Skeletal muscle satellite cell (primary cell): ENCODE data around the gene RFC2. TPM values are rescaled to one million over a fixed set of nuclear protein-coding genes. Genes with fewer than 3 reads are reported as not detected.

Source experiments
- H3K27me3 ChIP-seq: 2 replicates; pipeline ENCODE4 v1.7.0; 2013; ENCODE audit warnings: low read length; ENCODE audit not compliant: control insufficient read depth, insufficient read depth
- H3K36me3 ChIP-seq: 2 replicates; pipeline ENCODE4 v1.7.0; 2013; ENCODE audit warnings: mild to moderate bottlenecking, control low read depth, low read length; ENCODE audit not compliant: insufficient read depth
- H3K4me1 ChIP-seq: 2 replicates; pipeline ENCODE4 v1.7.0; 2013; ENCODE audit warnings: low read length; ENCODE audit not compliant: control insufficient read depth, insufficient read depth
- H3K4me2 ChIP-seq: 2 replicates; pipeline ENCODE4 v1.7.0; 2013; ENCODE audit warnings: mild to moderate bottlenecking, low read length
- H3K4me3 ChIP-seq: 2 replicates; pipeline ENCODE4 v1.7.0; 2013; ENCODE audit warnings: low read length
- H3K9ac ChIP-seq: 2 replicates; pipeline ENCODE4 v1.7.0; 2013; ENCODE audit warnings: mild to moderate bottlenecking, low read depth, low read length, moderate library complexity
- H3K9me3 ChIP-seq: replicated peaks from 2 replicates; pipeline ENCODE4 v1.7.0; 2013; ENCODE audit warnings: mild to moderate bottlenecking, control low read depth, low read length
- total RNA-seq: library from RNA; depleted of rRNA; stranded (reverse); fragments of >200 nt; gene quantifications from 2 replicates; pipeline ENCODE4 v1.2.3, GENCODE V29; 2012; rRNA removed

The RFC2 gene
- total RNA-seq, result 23.6 and 26.6 TPM in 2 replicates

- Histone ChIP-seq H3K4me1 (peaks cover 19% of the 10 kb centered on the region), H3K4me2 (peak within 1 kb of the TSS; percentile 90), H3K9me3 (no peaks in the 10 kb centered on the region), H3K9ac (peak within 1 kb of the TSS; percentile 97), H3K4me3 (peak within 1 kb of the TSS; percentile 98), H3K27me3 (no peaks in the 10 kb centered on the region), H3K36me3 (peaks cover 16% of the 10 kb centered on the region)
These were observed at the start of gene RFC2 for GRCh38 chr7:74254129-74254857. TSS of gene RFC2 (minus strand) at chr7:74254399. CDS start at chr7:74254383, 16 bp downstream.

- no peaks in the 10 kb centered on the region for H3K9me3 ChIP-seq
- H3K9ac ChIP-seq, result no peak overlapping the region
- H3K4me1 ChIP-seq, result peaks cover 31% of the 10 kb centered on the region
- H3K27me3 ChIP-seq, result no peaks in the 10 kb centered on the region
- no peak overlapping the region for H3K4me3 ChIP-seq
- no peaks in the 10 kb centered on the region for H3K36me3 ChIP-seq
- peak overlapping the region; percentile 13 for H3K4me2 ChIP-seq
These were observed 48.6 kb upstream of the RFC2 start for GRCh38 chr7:74302745-74303221.

- no peaks in the 10 kb centered on the region for H3K27me3 ChIP-seq
- no peaks in the 10 kb centered on the region for H3K36me3 ChIP-seq
- no peaks in the 10 kb centered on the region for H3K9me3 ChIP-seq
- no peak overlapping the region for H3K4me3 ChIP-seq
- H3K9ac ChIP-seq, result no peak overlapping the region
- H3K4me2 ChIP-seq, result no peak overlapping the region
- peaks cover 17% of the 10 kb centered on the region for H3K4me1 ChIP-seq
These were observed 46.7 kb upstream of the RFC2 start for GRCh38 chr7:74300926-74301325.

- no peak overlapping the region for H3K4me2 ChIP-seq
- H3K4me1 ChIP-seq, result peaks cover 14% of the 10 kb centered on the region
- no peaks in the 10 kb centered on the region for H3K9me3 ChIP-seq
- no peaks in the 10 kb centered on the region for H3K27me3 ChIP-seq
- no peak overlapping the region for H3K9ac ChIP-seq
- no peaks in the 10 kb centered on the region for H3K36me3 ChIP-seq
- no peak overlapping the region for H3K4me3 ChIP-seq
These were observed 45.2 kb upstream of the RFC2 start for GRCh38 chr7:74299401-74299800.

- peaks cover 8% of the 10 kb centered on the region for H3K4me1 ChIP-seq
These were observed 43.5 kb upstream of the RFC2 start for GRCh38 chr7:74297516-74298233.

GRCh38 chr7:74294191-74294998 is 40.2 kb upstream of the RFC2 start:
- no peak overlapping the region for H3K4me3 ChIP-seq
- H3K36me3 ChIP-seq, result no peaks in the 10 kb centered on the region
- peaks cover 12% of the 10 kb centered on the region for H3K4me1 ChIP-seq
- H3K27me3 ChIP-seq, result no peaks in the 10 kb centered on the region
- H3K9me3 ChIP-seq, result no peaks in the 10 kb centered on the region
- no peak overlapping the region for H3K4me2 ChIP-seq
- no peak overlapping the region for H3K9ac ChIP-seq

More at GRCh38 chr7:74297516-74298233, 43.5 kb upstream of the RFC2 start:
- Histone ChIP-seq H3K9me3 (no peaks in the 10 kb centered on the region), H3K36me3 (no peaks in the 10 kb centered on the region), H3K4me3 (no peak overlapping the region), H3K4me2 (no peak overlapping the region), H3K9ac (no peak overlapping the region), H3K27me3 (no peaks in the 10 kb centered on the region)

- Histone ChIP-seq H3K36me3 (no peaks in the 10 kb centered on the region), H3K27me3 (no peaks in the 10 kb centered on the region), H3K9ac (no peak overlapping the region), H3K4me1 (peaks cover 14% of the 10 kb centered on the region), H3K4me3 (no peak overlapping the region), H3K9me3 (no peaks in the 10 kb centered on the region), H3K4me2 (no peak overlapping the region)
These were observed 39.3 kb upstream of the RFC2 start for GRCh38 chr7:74293577-74293908.

- peaks cover 19% of the 10 kb centered on the region for H3K4me1 ChIP-seq
- no peaks in the 10 kb centered on the region for H3K27me3 ChIP-seq
- H3K9me3 ChIP-seq, result no peaks in the 10 kb centered on the region
- H3K4me3 ChIP-seq, result no peak overlapping the region
- H3K4me2 ChIP-seq, result no peak overlapping the region
- no peaks in the 10 kb centered on the region for H3K36me3 ChIP-seq
- no peak overlapping the region for H3K9ac ChIP-seq
These were observed 38.8 kb upstream of the RFC2 start for GRCh38 chr7:74292757-74293576.

- peaks cover 20% of the 10 kb centered on the region for H3K4me1 ChIP-seq
- no peak overlapping the region for H3K9ac ChIP-seq
- no peaks in the 10 kb centered on the region for H3K36me3 ChIP-seq
- H3K4me2 ChIP-seq, result no peak overlapping the region
- H3K4me3 ChIP-seq, result no peak overlapping the region
- no peaks in the 10 kb centered on the region for H3K27me3 ChIP-seq
- no peaks in the 10 kb centered on the region for H3K9me3 ChIP-seq
These were observed 37.3 kb upstream of the RFC2 start for GRCh38 chr7:74291535-74291934.

- Histone ChIP-seq H3K4me3 (peak overlapping the region; percentile 99), H3K9ac (peak overlapping the region; percentile 95), H3K4me2 (peak overlapping the region; percentile 99)
These were observed 36.8 kb upstream of the RFC2 start for GRCh38 chr7:74290981-74291441.

More at GRCh38 chr7:74290981-74291441, 36.8 kb upstream of the RFC2 start:
- Histone ChIP-seq H3K36me3 (no peaks in the 10 kb centered on the region), H3K4me1 (peaks cover 20% of the 10 kb centered on the region), H3K27me3 (no peaks in the 10 kb centered on the region), H3K9me3 (no peaks in the 10 kb centered on the region)
